MG63 (cell line): ENCODE data around the gene MASP2. TPM values are rescaled to one million over a fixed set of nuclear protein-coding genes. Genes with fewer than 3 reads are reported as not detected.
"Not testable (repeated sequence)": the region's sequence is repeated elsewhere in the genome, so short reads cannot be mapped to it uniquely, and the experiment has no call there.

Source experiments
- DNase-seq: peaks from one replicate; pipeline ENCODE4 v3.0.0-alpha.2; 2020
- H3K27me3 ChIP-seq: fragments of 250-450 bp; sonication (Bioruptor Pico); 2 replicates; pipeline ENCODE4 v1.5.1; 2020; ENCODE audit warnings: mild to moderate bottlenecking, moderate library complexity
- H3K36me3 ChIP-seq: fragments of 250-450 bp; sonication (Bioruptor Pico); 2 replicates; pipeline ENCODE4 v1.5.1; 2020; ENCODE audit warnings: mild to moderate bottlenecking, moderate library complexity
- H3K4me3 ChIP-seq: fragments of 250-450 bp; sonication (Bioruptor Pico); 2 replicates; pipeline ENCODE4 v1.5.1; 2020; ENCODE audit warnings: mild to moderate bottlenecking, moderate library complexity
- H3K9me3 ChIP-seq: fragments of 250-450 bp; sonication (Bioruptor Pico); 2 replicates; pipeline ENCODE4 v1.5.1; 2020; ENCODE audit warnings: mild to moderate bottlenecking, moderate library complexity
- total RNA-seq: library from RNA; depleted of rRNA; stranded (reverse); fragments of >200 nt; shearing (Covaris generic); gene quantifications from 2 replicates; pipeline ENCODE4 v1.2.3, GENCODE V29; 2014; ENCODE audit warnings: low replicate concordance

Gene MASP2
- total RNA-seq, 1 experiment from 2014 or later = not detected

DNA sequence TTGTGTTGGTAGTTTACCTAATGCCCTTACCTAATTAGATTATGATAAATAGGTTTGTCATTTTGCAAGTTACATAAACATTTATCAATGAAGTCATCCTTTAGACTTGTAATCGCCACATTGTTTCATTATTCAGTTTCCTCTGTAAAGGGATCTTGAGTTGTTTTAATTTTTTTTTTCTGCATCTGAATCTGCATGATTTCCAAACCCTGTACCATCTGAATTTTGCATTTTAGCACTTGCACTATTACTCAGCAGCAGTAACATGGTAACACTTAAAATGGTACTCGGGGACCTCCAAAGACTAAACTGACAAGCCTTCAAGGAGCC is 22.2 kb downstream of the MASP2 start:
- Histone ChIP-seq H3K36me3 (peaks cover 80% of the 10 kb centered on the region), H3K4me3 (no peak overlapping the region), H3K27me3 (no peaks in the 10 kb centered on the region), H3K9me3 (no peaks in the 10 kb centered on the region)
- DNase-seq = no peak

DNA sequence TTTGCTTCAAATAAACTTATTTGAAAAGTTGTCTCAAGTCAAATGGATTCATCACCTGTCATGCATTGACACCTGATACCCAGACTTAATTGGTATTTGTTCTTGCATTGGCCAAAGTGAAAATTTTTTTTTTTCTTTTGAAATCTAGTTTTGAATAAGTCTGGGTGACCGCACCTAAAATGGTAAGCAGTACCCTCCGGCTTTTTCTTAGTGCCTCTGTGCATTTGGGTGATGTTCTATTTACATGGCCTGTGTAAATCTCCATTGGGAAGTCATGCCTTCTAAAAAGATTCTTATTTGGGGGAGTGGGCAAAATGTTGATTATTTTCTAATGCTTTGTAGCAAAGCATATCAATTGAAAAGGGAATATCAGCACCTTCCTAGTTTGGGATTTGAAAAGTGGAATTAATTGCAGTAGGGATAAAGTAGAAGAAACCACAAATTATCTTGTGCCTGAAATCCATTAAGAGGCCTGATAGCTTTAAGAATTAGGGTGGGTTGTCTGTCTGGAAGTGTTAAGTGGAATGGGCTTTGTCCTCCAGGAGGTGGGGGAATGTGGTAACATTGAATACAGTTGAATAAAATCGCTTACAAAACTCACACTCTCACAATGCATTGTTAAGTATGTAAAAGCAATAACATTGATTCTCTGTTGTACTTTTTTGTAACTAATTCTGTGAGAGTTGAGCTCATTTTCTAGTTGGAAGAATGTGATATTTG is 22.7 kb downstream of the MASP2 start:
- no peak for DNase-seq
- no peaks in the 10 kb centered on the region for H3K27me3 ChIP-seq
- H3K4me3 ChIP-seq = no peak overlapping the region
- peaks cover 83% of the 10 kb centered on the region for H3K36me3 ChIP-seq
- no peaks in the 10 kb centered on the region for H3K9me3 ChIP-seq

DNA sequence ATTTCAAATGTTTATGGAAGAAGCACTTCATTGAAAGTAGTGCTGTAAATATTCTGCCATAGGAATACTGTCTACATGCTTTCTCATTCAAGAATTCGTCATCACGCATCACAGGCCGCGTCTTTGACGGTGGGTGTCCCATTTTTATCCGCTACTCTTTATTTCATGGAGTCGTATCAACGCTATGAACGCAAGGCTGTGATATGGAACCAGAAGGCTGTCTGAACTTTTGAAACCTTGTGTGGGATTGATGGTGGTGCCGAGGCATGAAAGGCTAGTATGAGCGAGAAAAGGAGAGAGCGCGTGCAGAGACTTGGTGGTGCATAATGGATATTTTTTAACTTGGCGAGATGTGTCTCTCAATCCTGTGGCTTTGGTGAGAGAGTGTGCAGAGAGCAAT is 23.8 kb downstream of the MASP2 start:
- Histone ChIP-seq H3K4me3 (no peak overlapping the region), H3K27me3 (no peaks in the 10 kb centered on the region), H3K9me3 (no peaks in the 10 kb centered on the region), H3K36me3 (peaks cover 94% of the 10 kb centered on the region)
- DNase-seq = no peak

DNA sequence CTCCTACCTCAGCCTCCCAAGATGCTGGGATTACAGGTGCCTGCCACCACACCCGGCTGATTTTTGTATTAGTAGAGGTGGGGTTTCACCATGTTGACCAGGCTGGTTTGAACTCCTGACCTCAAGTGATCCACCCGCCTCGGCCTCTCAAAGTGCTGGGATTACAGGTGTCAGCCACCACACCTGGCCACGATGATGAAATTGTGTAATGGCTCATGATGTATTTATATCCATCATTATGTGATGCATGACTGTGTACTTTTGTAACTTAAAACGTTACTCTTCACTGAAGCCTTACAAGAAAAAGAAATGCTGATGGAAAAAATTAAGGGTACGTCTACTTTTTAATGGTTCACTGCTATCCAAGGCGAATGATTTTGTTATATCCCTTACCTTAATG is 27.1 kb downstream of the MASP2 start:
- H3K9me3 ChIP-seq = no peaks in the 10 kb centered on the region
- H3K4me3 ChIP-seq = no peak overlapping the region
- peaks cover 95% of the 10 kb centered on the region for H3K36me3 ChIP-seq
- no peaks in the 10 kb centered on the region for H3K27me3 ChIP-seq
- DNase-seq = no peak

DNA sequence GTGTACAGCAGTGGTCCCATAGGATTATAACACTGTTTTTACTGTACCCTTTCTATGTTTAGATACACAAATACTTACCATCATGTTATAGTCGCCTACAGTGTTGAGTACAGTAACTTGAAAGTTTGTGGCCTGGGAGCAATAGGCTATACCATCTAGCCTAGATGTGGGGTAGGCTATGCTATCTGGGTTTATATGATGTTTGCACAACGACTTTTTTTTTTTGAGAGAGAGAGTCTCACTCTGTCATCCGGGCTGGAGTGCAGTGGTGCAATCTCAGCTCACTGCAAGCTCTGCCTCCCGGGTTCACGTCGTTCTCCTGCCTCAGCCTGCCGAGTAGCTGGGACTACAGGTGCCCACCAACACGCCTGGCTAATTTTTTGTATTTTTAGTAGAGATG is 27.7 kb downstream of the MASP2 start:
- not testable (repeated sequence) for H3K27me3 ChIP-seq, H3K4me3 ChIP-seq, DNase-seq, H3K9me3 ChIP-seq
- peaks cover 95% of the 10 kb centered on the region for H3K36me3 ChIP-seq

DNA sequence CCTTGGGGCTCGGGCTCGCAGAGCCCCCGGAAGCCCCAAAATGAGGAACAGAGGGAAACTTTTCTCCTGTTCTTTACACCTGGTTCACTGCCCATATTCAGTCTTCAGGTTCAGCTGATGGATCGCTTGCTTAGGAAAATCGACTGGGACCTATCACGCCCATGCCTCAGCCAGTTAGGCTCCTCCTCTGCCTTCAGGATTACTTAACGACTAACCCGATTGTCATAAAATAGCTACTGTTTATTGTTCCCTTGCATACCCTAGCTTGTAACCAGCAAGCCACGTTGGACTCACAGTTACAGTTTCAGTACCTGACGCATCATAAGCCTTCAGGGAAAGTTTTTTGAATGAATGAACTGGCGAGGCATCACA is 33.9 kb downstream of the MASP2 start:
- Histone ChIP-seq H3K9me3 (no peaks in the 10 kb centered on the region), H3K36me3 (peaks cover 54% of the 10 kb centered on the region), H3K4me3 (peak overlapping the region; percentile 100), H3K27me3 (no peaks in the 10 kb centered on the region)
- DNase-seq = peak; percentile 7

DNA sequence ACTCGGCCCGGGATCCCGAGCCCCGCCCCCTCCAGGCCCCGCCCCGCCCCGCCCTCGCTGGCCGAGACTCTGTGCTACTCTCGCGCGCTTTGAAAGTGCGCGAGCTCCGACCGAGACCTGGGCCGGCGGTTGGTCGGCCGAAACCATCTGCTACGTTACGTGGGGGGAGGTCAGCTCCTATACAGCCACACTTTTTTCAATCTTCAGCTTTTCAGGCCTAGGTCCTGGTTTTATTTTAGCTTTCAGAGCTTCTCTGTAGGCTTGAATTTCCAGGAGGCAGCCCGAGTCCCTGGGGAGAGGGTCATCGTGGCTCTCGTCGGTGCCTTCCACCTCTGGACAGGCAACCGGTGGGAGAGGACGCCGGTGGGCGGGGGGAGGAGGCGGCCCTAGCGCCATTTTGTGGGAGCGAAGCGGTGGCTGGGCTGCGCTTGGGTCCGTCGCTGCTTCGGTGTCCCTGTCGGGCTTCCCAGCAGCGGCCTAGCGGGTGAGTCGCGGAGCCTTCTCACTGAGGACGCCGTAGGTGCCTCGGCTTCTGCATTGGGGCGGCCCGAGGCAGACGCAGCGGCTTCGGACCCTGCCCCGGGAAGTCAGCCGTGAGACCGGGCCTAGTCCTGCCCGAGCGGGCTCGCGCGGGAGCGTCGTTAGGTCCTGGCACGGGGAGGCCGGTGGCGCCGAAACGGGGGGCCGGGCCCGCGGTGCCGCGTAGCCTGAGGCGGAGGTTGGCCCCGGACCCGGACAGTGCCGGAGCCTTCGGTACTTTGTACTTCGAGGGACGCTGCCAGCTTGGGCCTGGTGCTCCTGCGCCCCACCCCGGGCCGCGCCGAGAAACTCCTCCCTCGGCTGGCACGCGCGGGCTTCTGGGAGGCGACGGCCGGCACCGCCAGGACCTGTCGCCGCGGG is 34.5 kb downstream of the MASP2 start, which contains the start of gene TARDBP:
TSS of gene TARDBP (plus strand) at position 395 of the 900 bp plus-strand sequence. CDS start 1,074 bp downstream, outside the sequence.
- Histone ChIP-seq H3K27me3 (no peaks in the 10 kb centered on the region), H3K36me3 (peaks cover 50% of the 10 kb centered on the region), H3K9me3 (no peaks in the 10 kb centered on the region), H3K4me3 (peak within 1 kb of the TSS; percentile 100)
- peak; percentile 87 for DNase-seq

DNA sequence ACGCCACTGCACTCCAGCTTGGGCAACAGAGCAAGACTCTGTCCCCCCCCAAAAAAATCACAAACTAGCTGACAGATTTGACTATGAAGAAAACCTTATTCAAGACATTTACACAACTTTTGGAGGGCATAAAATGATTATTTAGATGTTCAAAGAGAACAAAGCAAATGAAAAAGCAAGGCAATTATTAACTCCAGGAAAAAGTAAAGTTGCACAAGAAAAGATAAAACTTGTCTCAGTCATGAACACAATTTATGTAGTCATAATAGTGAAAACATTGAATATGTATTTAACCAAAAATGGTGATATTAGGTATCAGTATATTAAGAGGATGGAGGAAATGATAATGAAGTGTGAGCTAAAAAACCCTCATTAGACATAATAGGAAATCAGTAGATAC is 46.5 kb downstream of the MASP2 start:
- H3K4me3 ChIP-seq = no peak overlapping the region
- no peaks in the 10 kb centered on the region for H3K27me3 ChIP-seq
- no peak for DNase-seq
- no peaks in the 10 kb centered on the region; the same call in 1 of the 2 replicates for H3K9me3 ChIP-seq
- H3K36me3 ChIP-seq = no peaks in the 10 kb centered on the region

DNA sequence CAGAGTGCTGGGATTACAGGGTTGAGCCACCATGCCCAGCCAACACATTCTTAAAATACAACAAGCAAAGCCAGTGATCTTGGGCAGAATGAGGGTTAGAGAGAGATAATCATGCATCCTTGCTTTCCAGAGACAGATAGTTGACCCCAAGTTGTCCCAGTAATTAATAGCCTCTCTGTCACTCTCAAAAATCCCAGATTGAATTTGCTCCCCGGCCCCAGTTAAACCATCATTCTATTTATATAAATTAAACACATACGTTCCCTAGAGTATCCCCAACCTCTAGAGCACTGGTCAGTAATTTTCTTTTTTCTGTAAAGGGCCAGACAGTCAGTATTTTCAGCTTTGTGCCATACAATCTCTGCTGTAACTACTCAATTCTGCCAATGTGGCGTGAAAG is 50.9 kb downstream of the MASP2 start:
- Histone ChIP-seq H3K4me3 (no peak overlapping the region), H3K9me3 (no peaks in the 10 kb centered on the region; the same call in 1 of the 2 replicates), H3K36me3 (no peaks in the 10 kb centered on the region), H3K27me3 (no peaks in the 10 kb centered on the region)
- DNase-seq = no peak

DNA sequence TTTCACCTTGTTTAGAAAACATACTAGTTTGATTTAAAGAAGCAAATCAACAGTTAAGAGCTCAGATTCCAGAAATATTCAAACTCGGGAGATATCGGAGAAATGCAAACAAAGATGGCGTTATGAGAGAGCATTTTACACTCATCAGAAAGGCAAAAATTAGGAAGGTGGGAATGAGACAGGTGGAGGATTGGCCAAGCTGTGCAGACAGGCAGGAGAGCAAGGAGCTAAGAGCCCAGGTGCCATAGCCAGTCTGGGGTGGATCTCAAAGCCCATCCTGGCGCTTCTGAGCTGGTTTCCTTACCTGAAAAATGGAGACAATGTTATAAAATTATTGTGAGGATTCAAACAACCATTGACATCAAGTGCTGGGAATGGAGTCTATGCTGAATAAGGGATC is 54.2 kb downstream of the MASP2 start:
- Histone ChIP-seq H3K4me3 (no peak overlapping the region), H3K27me3 (no peaks in the 10 kb centered on the region), H3K36me3 (no peaks in the 10 kb centered on the region), H3K9me3 (no peaks in the 10 kb centered on the region)
- no peak for DNase-seq

DNA sequence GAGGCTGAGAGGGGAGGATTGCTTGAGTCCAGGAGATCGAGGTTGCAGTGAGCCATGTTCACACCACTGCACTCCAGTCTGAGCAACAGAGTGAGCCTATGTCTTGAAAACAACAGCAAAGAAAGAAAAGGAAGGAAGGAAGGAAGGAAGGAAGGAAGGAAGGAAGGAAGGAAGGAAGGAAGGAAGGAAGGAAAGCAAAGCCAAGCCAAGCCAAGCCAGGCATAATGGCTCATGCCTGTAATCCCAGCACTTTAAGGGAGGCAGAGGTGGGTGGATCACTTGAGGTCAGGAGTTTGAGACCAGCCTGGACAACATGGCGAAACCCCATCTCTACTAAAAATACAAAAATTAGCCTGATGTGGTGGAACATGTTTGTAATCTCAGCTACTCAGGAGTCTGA is 55.0 kb downstream of the MASP2 start:
- H3K4me3 ChIP-seq, H3K9me3 ChIP-seq, H3K27me3 ChIP-seq, H3K36me3 ChIP-seq, DNase-seq: not testable (repeated sequence)

DNA sequence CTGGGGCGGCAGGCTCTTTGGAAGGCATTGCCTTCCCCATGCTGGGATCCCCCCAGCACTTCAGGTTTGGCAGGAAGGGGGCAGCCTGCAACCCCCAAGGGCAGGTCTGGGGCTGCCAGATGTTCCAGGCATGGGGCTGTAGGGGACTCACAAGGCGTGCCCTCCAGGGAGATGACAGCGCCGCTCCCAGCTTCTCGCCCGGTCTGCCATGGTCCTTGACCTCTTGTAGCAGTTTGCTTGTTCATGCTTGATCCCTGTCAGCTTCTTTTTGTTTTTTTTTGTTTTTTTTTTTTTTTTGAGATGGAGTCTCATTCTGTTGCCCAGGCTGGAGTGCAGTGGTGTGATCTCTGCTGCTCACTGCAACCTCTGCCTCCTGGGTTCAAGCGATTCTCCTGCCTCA is 56.2 kb downstream of the MASP2 start:
- no peaks in the 10 kb centered on the region for H3K9me3 ChIP-seq
- no peaks in the 10 kb centered on the region for H3K36me3 ChIP-seq
- peaks cover 2% of the 10 kb centered on the region; the same call in 1 of the 2 replicates for H3K27me3 ChIP-seq
- no peak for DNase-seq
- no peak overlapping the region for H3K4me3 ChIP-seq

DNA sequence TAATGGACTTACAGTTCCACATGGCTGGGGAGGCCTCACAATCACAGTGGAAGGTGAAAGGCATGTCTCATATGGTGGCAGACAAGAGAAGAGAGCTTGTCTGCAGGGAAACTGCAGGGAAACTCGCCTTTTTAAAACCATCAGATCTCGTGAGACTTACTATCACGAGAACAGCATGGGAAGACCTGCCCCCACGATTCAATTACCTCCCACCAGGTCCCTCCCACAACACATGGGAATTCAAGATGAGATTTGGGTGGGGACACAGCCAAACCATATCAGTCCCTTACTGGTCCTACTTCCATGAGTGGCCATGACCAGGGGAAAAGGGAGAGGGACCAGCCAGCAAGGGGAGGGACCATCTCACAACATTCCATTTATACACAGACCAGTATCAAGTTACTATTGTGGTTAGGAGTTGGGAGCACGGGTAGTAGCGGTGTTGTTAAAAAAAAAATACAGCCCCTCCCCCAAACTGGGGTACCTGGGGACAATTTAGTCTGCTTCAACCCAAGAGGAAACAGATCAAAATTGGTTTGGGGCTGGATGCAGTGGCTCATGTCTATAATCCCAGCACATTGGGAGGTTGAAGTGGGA is 57.0 kb downstream of the MASP2 start:
- not testable (repeated sequence) for H3K36me3 ChIP-seq, DNase-seq, H3K4me3 ChIP-seq, H3K9me3 ChIP-seq, H3K27me3 ChIP-seq

DNA sequence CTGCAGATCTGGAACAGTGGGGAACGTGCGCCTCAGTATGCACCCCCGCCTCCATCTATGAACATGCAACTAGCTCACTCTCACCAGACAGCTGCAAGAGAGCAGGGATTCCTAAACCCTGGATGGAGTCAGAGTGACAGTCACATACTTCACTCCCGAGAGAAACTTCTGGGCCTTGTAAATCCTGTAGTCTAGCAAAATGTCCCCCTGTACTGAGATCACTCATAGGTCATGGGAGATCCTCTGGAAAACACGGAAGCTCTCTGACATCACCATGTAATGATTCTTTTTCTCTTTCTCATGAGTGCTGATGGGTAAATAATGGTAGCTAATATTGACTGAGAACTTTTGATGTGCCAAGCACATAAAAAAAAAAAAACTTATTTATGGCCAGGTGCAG is 57.9 kb downstream of the MASP2 start:
- peaks cover 2% of the 10 kb centered on the region; the same call in 1 of the 2 replicates for H3K27me3 ChIP-seq
- DNase-seq = no peak
- H3K36me3 ChIP-seq = no peaks in the 10 kb centered on the region
- no peak overlapping the region for H3K4me3 ChIP-seq
- H3K9me3 ChIP-seq = no peaks in the 10 kb centered on the region

DNA sequence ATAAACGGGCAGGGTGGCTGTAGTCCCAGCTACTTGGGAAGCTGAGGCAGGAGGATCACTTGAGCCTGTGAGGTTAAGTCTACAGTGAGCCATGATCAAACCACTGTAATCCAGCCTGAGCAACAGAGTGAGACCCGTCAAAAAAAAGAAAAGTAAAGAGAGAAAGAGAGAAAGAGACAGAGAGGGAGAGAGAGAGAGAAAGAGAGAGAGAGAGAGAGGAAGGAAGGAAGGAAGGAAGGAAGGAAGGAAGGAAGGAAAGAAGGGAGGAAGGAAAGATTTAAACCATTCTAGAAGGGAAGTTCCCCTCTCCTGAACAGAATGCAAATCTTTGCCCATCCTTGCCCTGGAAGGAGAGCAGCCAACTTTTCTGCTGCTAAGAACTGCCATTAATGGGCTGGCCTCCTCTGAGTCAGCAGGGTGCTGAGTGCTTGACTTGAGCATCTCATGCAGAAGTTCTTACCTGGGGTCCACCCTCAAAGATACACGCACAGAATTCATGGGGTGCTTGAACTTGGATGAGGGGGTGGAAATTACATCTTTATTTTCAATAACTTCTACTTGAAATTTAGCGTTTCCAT is 59.1 kb downstream of the MASP2 start:
- peak; percentile 22 for DNase-seq
- Histone ChIP-seq H3K27me3 (peaks cover 2% of the 10 kb centered on the region; the same call in 1 of the 2 replicates), H3K36me3 (no peaks in the 10 kb centered on the region), H3K9me3 (no peaks in the 10 kb centered on the region), H3K4me3 (no peak overlapping the region)

DNA sequence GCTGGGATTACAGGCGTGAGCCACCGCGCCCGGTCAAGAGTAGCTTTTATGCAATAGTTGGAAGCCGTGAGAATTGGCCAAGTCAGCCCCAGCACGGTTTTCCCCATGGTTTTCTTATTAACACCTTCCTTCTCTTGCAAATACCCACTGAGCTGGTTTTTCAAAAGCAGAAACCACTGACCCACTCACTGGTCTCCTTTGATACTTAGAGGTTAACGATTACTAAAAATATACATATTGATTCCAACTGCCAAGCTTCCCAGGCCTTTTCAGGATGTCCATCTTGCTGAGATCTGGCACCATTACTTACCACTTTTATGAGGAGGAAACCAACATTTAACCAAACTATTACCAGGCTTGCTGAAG is 60.5 kb downstream of the MASP2 start:
- Histone ChIP-seq H3K9me3 (no peaks in the 10 kb centered on the region), H3K4me3 (no peak overlapping the region), H3K27me3 (peaks cover 2% of the 10 kb centered on the region; the same call in 1 of the 2 replicates), H3K36me3 (no peaks in the 10 kb centered on the region)
- DNase-seq = no peak
